H1 (cell line): ENCODE data around the gene ALDH5A1. TPM values are rescaled to one million over a fixed set of nuclear protein-coding genes. Genes with fewer than 3 reads are reported as not detected.

Experiments
- CTCF ChIA-PET: fragments of 300-600 bp; sonication (Branson Sonifier 250); formaldehyde crosslinking; loops from one replicate; lab custom pipeline; 2021; ENCODE audit not compliant: partially characterized antibody; lab: Charles Lee
- POLR2A ChIA-PET: fragments of 300-600 bp; sonication (Branson Sonifier 250); formaldehyde crosslinking; loops from one replicate; lab custom pipeline; 2021; ENCODE audit warnings: inconsistent platforms; ENCODE audit not compliant: partially characterized antibody; lab: Charles Lee
- DNase-seq, 2 experiments: peaks; one replicate each; pipeline versions ENCODE4 v3.0.0 to v3.0.0-alpha.2; 2010 to 2022; ENCODE audit warnings: low spot score in 2 of 2, low read depth in 1 of 2, mixed read lengths in 1 of 2
- FAIRE-seq: peaks from 2 replicates; lab custom pipeline; 2011; peaks lifted over from hg19 to GRCh38; lab: Jason Lieb, UNC
- H2AFZ ChIP-seq: 2 replicates; pipeline ENCODE4 v1.8.1; 2012; ENCODE audit warnings: low read length, inconsistent platforms
- H2AK5ac ChIP-seq: 2 replicates; pipeline ENCODE4 v1.6.1; 2013; ENCODE audit warnings: low read depth, low read length
- H2BK120ac ChIP-seq: replicated peaks from 2 replicates; pipeline ENCODE3; 2013; ENCODE audit warnings: low read depth, low read length, inconsistent platforms
- H2BK12ac ChIP-seq: 2 replicates; pipeline ENCODE4 v1.6.1; 2013; ENCODE audit warnings: low read depth, low read length
- H2BK15ac ChIP-seq: 2 replicates; pipeline ENCODE4 v1.6.1; 2013; ENCODE audit warnings: low read length
- H2BK20ac ChIP-seq: 2 replicates; pipeline ENCODE4 v1.6.1; 2013; ENCODE audit warnings: low read length
- H2BK5ac ChIP-seq: 2 replicates; pipeline ENCODE4 v1.6.1; 2013; ENCODE audit warnings: low read depth, low read length
- H3K14ac ChIP-seq: 2 replicates; pipeline ENCODE4 v1.6.1; 2013; ENCODE audit warnings: inconsistent platforms; ENCODE audit not compliant: insufficient read length
- H3K18ac ChIP-seq: 2 replicates; pipeline ENCODE4 v1.6.1; 2013; ENCODE audit warnings: low read length; ENCODE audit errors: extremely low read depth
- H3K23ac ChIP-seq: 2 replicates; pipeline ENCODE4 v1.6.1; 2013; ENCODE audit warnings: inconsistent platforms; ENCODE audit not compliant: insufficient read length
- H3K23me2 ChIP-seq: 2 replicates; pipeline ENCODE4 v1.6.1; 2013; ENCODE audit warnings: low read depth, low read length
- H3K27ac ChIP-seq: 2 replicates; pipeline ENCODE4 v1.6.1; 2011; ENCODE audit warnings: low read depth, low read length, inconsistent platforms
- H3K27me3 ChIP-seq, 4 experiments: replicated peaks in 1 of 4; 1 replicate in 1 of 4; 2 replicates in 3 of 4; pipeline versions ENCODE4 v1.6.1 to v1.8.1; 2011 to 2013; ENCODE audit warnings: low read length in 3 of 4, mild to moderate bottlenecking in 3 of 4, inconsistent platforms in 2 of 4, mixed read lengths in 2 of 4, moderate library complexity in 1 of 4; ENCODE audit not compliant: control insufficient read depth in 3 of 4, insufficient read depth in 3 of 4; ENCODE audit errors: extremely low read depth in 1 of 4
- H3K36me3 ChIP-seq, 4 experiments: 2 replicates each; pipeline versions ENCODE4 v1.6.1 to v1.8.1; 2011 to 2013; ENCODE audit warnings: mild to moderate bottlenecking in 4 of 4, low read length in 3 of 4, moderate library complexity in 2 of 4, control low read depth in 1 of 4, inconsistent platforms in 1 of 4; ENCODE audit not compliant: insufficient read depth in 4 of 4, control insufficient read depth in 2 of 4
- H3K4ac ChIP-seq: replicated peaks from 2 replicates; pipeline ENCODE3; 2013; ENCODE audit warnings: low read length, low read depth, mixed read lengths, inconsistent platforms; ENCODE audit not compliant: insufficient read length
- H3K4me1 ChIP-seq, 4 experiments: replicated peaks in 1 of 4; 1 replicate in 1 of 4; 2 replicates in 3 of 4; pipeline versions ENCODE4 v1.6.1 to v1.8.1; 2011 to 2013; ENCODE audit warnings: low read length in 3 of 4, inconsistent platforms in 2 of 4, mixed read lengths in 1 of 4; ENCODE audit not compliant: insufficient read depth in 4 of 4, control insufficient read depth in 3 of 4
- H3K4me2 ChIP-seq, 2 experiments: 2 replicates each; pipeline versions ENCODE4 v1.6.1 to v1.8.1; 2011 to 2013; ENCODE audit warnings: low read depth in 2 of 2, low read length in 2 of 2, control low read depth in 1 of 2, inconsistent platforms in 1 of 2, mild to moderate bottlenecking in 1 of 2; ENCODE audit not compliant: insufficient read depth in 1 of 2
- H3K4me3 ChIP-seq, 4 experiments: fragments of 200-600, 300-600 bp in 1 of 4; sonication (generic), shearing (Covaris generic), sonication (Bioruptor Twin) in 1 of 4; 2 replicates each; pipeline versions ENCODE4 v1.5.1 to v1.8.1; 2011 to 2016; ENCODE audit warnings: low read length in 4 of 4, low read depth in 3 of 4, control low read depth in 2 of 4, inconsistent platforms in 2 of 4, mild to moderate bottlenecking in 2 of 4, mixed read lengths in 1 of 4, moderate library complexity in 1 of 4; ENCODE audit not compliant: insufficient read depth in 2 of 4; ENCODE audit errors: extremely low read depth in 1 of 4
- H3K56ac ChIP-seq: replicated peaks from 2 replicates; pipeline ENCODE3; 2013; ENCODE audit warnings: low read depth, mild to moderate bottlenecking, mixed read lengths, low read length, inconsistent platforms; ENCODE audit not compliant: insufficient read length
- H3K79me1 ChIP-seq: 2 replicates; pipeline ENCODE4 v1.6.1; 2013; ENCODE audit warnings: low read depth, low read length, control low read depth
- H3K79me2 ChIP-seq, 2 experiments: 2 replicates each; pipeline versions ENCODE4 v1.6.1 to v1.8.1; 2012 to 2013; ENCODE audit warnings: low read length in 2 of 2, mild to moderate bottlenecking in 2 of 2, inconsistent platforms in 1 of 2; ENCODE audit not compliant: insufficient read depth in 2 of 2, control insufficient read depth in 1 of 2
- H3K9ac ChIP-seq, 4 experiments: replicated peaks in 1 of 4; 1 replicate in 1 of 4; 2 replicates in 3 of 4; pipeline versions ENCODE4 v1.6.1 to v1.8.1; 2011 to 2013; ENCODE audit warnings: low read depth in 3 of 4, low read length in 3 of 4, control low read depth in 2 of 4, mild to moderate bottlenecking in 2 of 4, moderate library complexity in 2 of 4, inconsistent platforms in 1 of 4; ENCODE audit errors: extremely low read depth in 1 of 4
- H3K9me3 ChIP-seq, 2 experiments: 2 replicates each; pipeline versions ENCODE4 v1.6.1 to v1.8.1; 2012 to 2013; ENCODE audit warnings: mild to moderate bottlenecking in 2 of 2, moderate library complexity in 2 of 2, control low read depth in 1 of 2, inconsistent platforms in 1 of 2, low read depth in 1 of 2, low read length in 1 of 2, mixed read lengths in 1 of 2; ENCODE audit not compliant: insufficient read depth in 2 of 2
- H4K20me1 ChIP-seq, 2 experiments: replicated peaks in 1 of 2; 2 replicates each; pipeline versions ENCODE3 to v1.8.1; 2011 to 2013; ENCODE audit warnings: inconsistent platforms in 2 of 2, low read length in 2 of 2, mild to moderate bottlenecking in 1 of 2; ENCODE audit not compliant: insufficient read depth in 2 of 2, control insufficient read depth in 1 of 2
- H4K5ac ChIP-seq: 2 replicates; pipeline ENCODE4 v1.6.1; 2013; ENCODE audit warnings: low read length, low read depth, mixed read lengths, inconsistent platforms; ENCODE audit not compliant: insufficient read length
- H4K8ac ChIP-seq: 2 replicates; pipeline ENCODE4 v1.8.0; 2013; ENCODE audit warnings: mild to moderate bottlenecking, moderate library complexity, low read length, inconsistent platforms; ENCODE audit not compliant: insufficient read depth; ENCODE audit errors: extremely low read depth
- H4K91ac ChIP-seq: replicated peaks from 2 replicates; pipeline ENCODE3; 2013; ENCODE audit warnings: low read length, mixed read lengths, inconsistent platforms; ENCODE audit not compliant: insufficient read length
- ATF3 ChIP-seq: IDR thresholded peaks from 2 replicates; pipeline ENCODE4 v1.6.1; 2011; ENCODE audit warnings: low read depth, mild to moderate bottlenecking, low read length; ENCODE audit not compliant: insufficient read depth
- BACH1 ChIP-seq: IDR thresholded peaks from 2 replicates; pipeline ENCODE4 v1.6.1; 2012; ENCODE audit warnings: low read length, improper control_type of control experiment
- CREB1 ChIP-seq: IDR thresholded peaks from 2 replicates; pipeline ENCODE4 v1.6.1; 2012; ENCODE audit warnings: inconsistent platforms
- JUN ChIP-seq: IDR thresholded peaks from 2 replicates; pipeline ENCODE4 v1.6.1; 2011; ENCODE audit warnings: low read depth, mild to moderate bottlenecking, improper control_type of control experiment, low read length
- KDM5A ChIP-seq: fragments of 200-600 bp; IDR thresholded peaks from 2 replicates; pipeline ENCODE4 v1.7.1; 2012; ENCODE audit warnings: mild to moderate bottlenecking, low read length, inconsistent platforms, mixed read lengths
- NRF1 ChIP-seq: IDR thresholded peaks from 2 replicates; pipeline ENCODE4 v1.6.1; 2011; ENCODE audit warnings: mild to moderate bottlenecking, low read depth, low read length, improper control_type of control experiment
- POLR2A ChIP-seq, 2 experiments: IDR thresholded peaks; 1 replicate in 1 of 2; 2 replicates in 1 of 2; pipeline ENCODE4 v1.6.1; 2011; ENCODE audit warnings: low read depth in 2 of 2, low read length in 2 of 2, mild to moderate bottlenecking in 2 of 2; ENCODE audit errors: control extremely low read depth in 1 of 2
- POU5F1 ChIP-seq: IDR thresholded peaks from 2 replicates; pipeline ENCODE4 v1.6.1; 2011; ENCODE audit warnings: low read depth, mild to moderate bottlenecking, low read length, moderate library complexity
- SIX5 ChIP-seq: IDR thresholded peaks from 2 replicates; pipeline ENCODE4 v1.6.1; 2011; ENCODE audit warnings: mild to moderate bottlenecking, low read depth, low read length
- SP4 ChIP-seq: IDR thresholded peaks from 2 replicates; pipeline ENCODE4 v1.6.1; 2012; ENCODE audit warnings: low read length, inconsistent platforms
- TCF12 ChIP-seq: IDR thresholded peaks from 2 replicates; pipeline ENCODE4 v1.6.1; 2011; ENCODE audit warnings: low read depth, mild to moderate bottlenecking, low read length
- TEAD4 ChIP-seq: IDR thresholded peaks from 2 replicates; pipeline ENCODE4 v1.6.1; 2012; ENCODE audit warnings: low read depth, low read length, inconsistent platforms, mixed read lengths
- WGBS, 2 experiments: shearing (Covaris generic) in 1 of 2; methylation state at CpG; one replicate each; pipeline versions ENCODE4 v1.1.6 to v1.1.7; 2013 to 2015; ENCODE audit warnings: low lambda C conversion rate in 2 of 2, mixed read lengths in 2 of 2, inconsistent platforms in 1 of 2, low coverage in 1 of 2, missing lambda C conversion rate in 1 of 2; ENCODE audit not compliant: insufficient replicate concordance in 2 of 2, insufficient coverage in 1 of 2, insufficient read length in 1 of 2; ENCODE audit errors: extremely low coverage in 1 of 2, missing lambda C conversion rate in 1 of 2; 5-methylcytosine and 5-hydroxymethylcytosine counted together
- polyA plus RNA-seq, 7 experiments: library from polyadenylated mRNA; depleted of rRNA in 3 of 7; stranded (reverse) in 5 of 7; unstranded in 2 of 7; fragments of >200 nt in 5 of 7; fragments of 200-250 nt in 2 of 7; gene quantifications; 1 replicate in 5 of 7; 2 replicates in 1 of 7; 4 replicates in 1 of 7; pipeline versions ENCODE4 v1.2.1 to v1.2.3, GENCODE V29; 2011 to 2013; ENCODE audit warnings: missing spikeins in 2 of 7, mixed read lengths in 2 of 7
- total RNA-seq: library from RNA; stranded (reverse); fragmentation: NEBNext Ultra II Directional; extraction: Animal tissue kit (Norgen Biotek cat#: 25700); gene quantifications from 2 replicates; pipeline ENCODE4 v1.2.1, GENCODE V29; 2021

ALDH5A1 gene
- total and polyA plus RNA-seq, 2 of the 8 experiments (the other 6 are each of a cell fraction or from before 2014, with no cell fraction given): 1.5 to 2.4 TPM

GRCh38 chr6:24476631-24477030, 18.1 kb upstream of the ALDH5A1 start:
- no peak overlapping the region for H3K4ac ChIP-seq
- H3K9me3 ChIP-seq: peaks cover 2 to 4% of the 10 kb centered on the region in 2 experiments; a peak in 2 of 4 replicates
- no peaks in the 10 kb centered on the region for H3K23me2 ChIP-seq
- no peak overlapping the region for H2BK12ac ChIP-seq
- H2BK20ac ChIP-seq: no peak overlapping the region
- TF ChIP-seq BACH1 (no peak), TCF12 (no peak), KDM5A (no peak), SIX5 (no peak), NRF1 (no peak), SP4 (no peak), JUN (no peak), POU5F1 (no peak), TEAD4 (no peak), POLR2A (IDR thresholded peaks at IDR 0.05; ENCODE audit: control extremely low read depth in 1 of 2, low read depth in 2 of 2, low read length in 2 of 2) (no peak), CREB1 (no peak), ATF3 (no peak)
- no peak overlapping the region for H4K8ac ChIP-seq
- H3K4me2 ChIP-seq: no peak overlapping the region
- H3K9ac ChIP-seq: no peak overlapping the region
- no peak overlapping the region for H3K23ac ChIP-seq
- H4K91ac ChIP-seq: no peak overlapping the region
- no peak overlapping the region for H2AK5ac ChIP-seq
- no peaks in the 10 kb centered on the region for H4K20me1 ChIP-seq
- DNase-seq: no peak
- no peak overlapping the region for H3K27ac ChIP-seq
- no peaks in the 10 kb centered on the region for H3K79me2 ChIP-seq
- POLR2A ChIA-PET: interaction anchor here (0.8 to 0.9 kb wide), 2 partner anchors 14 to 19 kb away, joined by 3 read pairs; partner anchors contain the start of gene ALDH5A1
- H2BK5ac ChIP-seq: no peak overlapping the region
- no peaks in the 10 kb centered on the region for H3K79me1 ChIP-seq
- peaks cover 0 to 2% (median 0%) of the 10 kb centered on the region in 4 experiments; a peak in 1 of 8 replicates for H3K36me3 ChIP-seq
- no peak overlapping the region for H3K14ac ChIP-seq
- H4K5ac ChIP-seq: no peak overlapping the region
- WGBS, 2 experiments: 91% methylated on average over 6 of the region's 6 CpGs; no CpG with 5 or more reads in 1 of the 2 experiments
- no peak overlapping the region for H2BK15ac ChIP-seq
- H2BK120ac ChIP-seq: no peak overlapping the region
- H3K4me1 ChIP-seq: no peaks in the 10 kb centered on the region
- H2AFZ ChIP-seq: no peak overlapping the region
- H3K18ac ChIP-seq: no peak overlapping the region
- H3K27me3 ChIP-seq: no peaks in the 10 kb centered on the region
- H3K56ac ChIP-seq: no peak overlapping the region
- CTCF ChIA-PET: interaction anchor here (0.7 to 1.5 kb wide), 7 partner anchors 14 to 594 kb away, joined by 3 to 6 read pairs (median 4); no protein-coding TSS in a partner anchor
- no peak overlapping the region for H3K4me3 ChIP-seq
- no peak for FAIRE-seq
